ENCODE data around the gene ZBTB25.

Gene ZBTB25

GRCh38 chr14:64442300-64442988, 61.2 kb downstream of the ZBTB25 start:
- DNase-seq (ENCODE audit: low read depth in 2 of 2) = no peak

GRCh38 chr14:64440494-64440893, 63.1 kb downstream of the ZBTB25 start:
- DNase-seq (ENCODE audit: low read depth in 2 of 2) = no peak

- no peak for DNase-seq (ENCODE audit: low read depth in 2 of 2)
Observed at GRCh38 chr14:64439141-64439540, 64.5 kb downstream of the ZBTB25 start.

- no peak for DNase-seq (ENCODE audit: low read depth in 2 of 2)
Observed at GRCh38 chr14:64438181-64438841, 65.3 kb downstream of the ZBTB25 start.

- DNase-seq (ENCODE audit: low read depth in 2 of 2) = no peak
Observed at GRCh38 chr14:64434528-64434927, 69.1 kb downstream of the ZBTB25 start.

GRCh38 chr14:64423987-64424386, 79.7 kb downstream of the ZBTB25 start:
- DNase-seq (ENCODE audit: low read depth in 2 of 2) = no peak

GRCh38 chr14:64422756-64423155, 80.9 kb downstream of the ZBTB25 start:
- DNase-seq (ENCODE audit: low read depth in 2 of 2) = no peak

- no peak for DNase-seq (ENCODE audit: low read depth in 2 of 2)
Observed at GRCh38 chr14:64422005-64422404, 81.6 kb downstream of the ZBTB25 start.

GRCh38 chr14:64421166-64421565, 82.5 kb downstream of the ZBTB25 start:
- DNase-seq (ENCODE audit: low read depth in 2 of 2) = no peak

GRCh38 chr14:64419003-64419402, 84.6 kb downstream of the ZBTB25 start:
- no peak for DNase-seq (ENCODE audit: low read depth in 2 of 2)

- DNase-seq (ENCODE audit: low read depth in 2 of 2) = no peak
Observed at GRCh38 chr14:64417771-64418125, 85.9 kb downstream of the ZBTB25 start.

- no peak for DNase-seq (ENCODE audit: low read depth in 2 of 2)
Observed at GRCh38 chr14:64417055-64417770, 86.4 kb downstream of the ZBTB25 start.

- no peak for DNase-seq (ENCODE audit: low read depth in 2 of 2)
Observed at GRCh38 chr14:64416348-64416932, 87.2 kb downstream of the ZBTB25 start.

GRCh38 chr14:64412237-64412636, 91.4 kb downstream of the ZBTB25 start:
- no peak for DNase-seq (ENCODE audit: low read depth in 2 of 2)

- no peak for DNase-seq (ENCODE audit: low read depth in 2 of 2)
Observed at GRCh38 chr14:64411001-64411400, 92.6 kb downstream of the ZBTB25 start.

GRCh38 chr14:64410084-64410774, 93.4 kb downstream of the ZBTB25 start:
- no peak for DNase-seq (ENCODE audit: low read depth in 2 of 2)

- no peak for DNase-seq (ENCODE audit: low read depth in 2 of 2)
Observed at GRCh38 chr14:64409126-64409920, 94.3 kb downstream of the ZBTB25 start.

GRCh38 chr14:64407329-64407728, 96.3 kb downstream of the ZBTB25 start:
- DNase-seq (ENCODE audit: low read depth in 2 of 2) = no peak

GRCh38 chr14:64405295-64405694, 98.3 kb downstream of the ZBTB25 start:
- DNase-seq (ENCODE audit: low read depth in 2 of 2) = no peak

- no peak for DNase-seq (ENCODE audit: low read depth in 2 of 2)
Observed at GRCh38 chr14:64401949-64402348, 101.7 kb downstream of the ZBTB25 start.

GRCh38 chr14:64400829-64401459, 102.7 kb downstream of the ZBTB25 start:
- DNase-seq (ENCODE audit: low read depth in 2 of 2) = no peak
